ENCODE results near the gene DNER.

Gene DNER

GRCh38 chr2:229586746-229587705 lies 127.3 kb downstream of the DNER start:
- DNase-seq (ENCODE audit: low read depth), result peak; percentile 45
- peak overlapping the region; percentile 15 for H3K4me3 ChIP-seq (ENCODE audit: low read depth, low read length)

- H3K4me3 ChIP-seq (ENCODE audit: low read depth, low read length), result no peak overlapping the region
- DNase-seq (ENCODE audit: low read depth), result no peak
Measured at GRCh38 chr2:229586012-229586411, 128.3 kb downstream of the DNER start.

GRCh38 chr2:229582151-229582550 lies 132.2 kb downstream of the DNER start:
- H3K4me3 ChIP-seq (ENCODE audit: low read depth, low read length), result no peak overlapping the region
- DNase-seq (ENCODE audit: low read depth), result no peak

GRCh38 chr2:229578052-229578846 lies 136.1 kb downstream of the DNER start:
- H3K4me3 ChIP-seq (ENCODE audit: low read depth, low read length), result no peak overlapping the region
- no peak for DNase-seq (ENCODE audit: low read depth)

- no peak for DNase-seq (ENCODE audit: low read depth)
- no peak overlapping the region for H3K4me3 ChIP-seq (ENCODE audit: low read depth, low read length)
Measured at GRCh38 chr2:229575569-229576315, 138.6 kb downstream of the DNER start.

GRCh38 chr2:229572507-229573271 lies 141.7 kb downstream of the DNER start:
- no peak overlapping the region for H3K4me3 ChIP-seq (ENCODE audit: low read depth, low read length)
- no peak for DNase-seq (ENCODE audit: low read depth)

GRCh38 chr2:229571243-229571642 lies 143.1 kb downstream of the DNER start:
- DNase-seq (ENCODE audit: low read depth), result no peak
- no peak overlapping the region for H3K4me3 ChIP-seq (ENCODE audit: low read depth, low read length)

GRCh38 chr2:229566370-229566769 lies 148.0 kb downstream of the DNER start:
- DNase-seq (ENCODE audit: low read depth), result no peak
- H3K4me3 ChIP-seq (ENCODE audit: low read depth, low read length), result no peak overlapping the region

GRCh38 chr2:229564300-229564907 lies 150.0 kb downstream of the DNER start:
- H3K4me3 ChIP-seq (ENCODE audit: low read depth, low read length), result no peak overlapping the region
- DNase-seq (ENCODE audit: low read depth), result no peak

GRCh38 chr2:229563388-229563787 lies 151.0 kb downstream of the DNER start:
- no peak for DNase-seq (ENCODE audit: low read depth)
- H3K4me3 ChIP-seq (ENCODE audit: low read depth, low read length), result no peak overlapping the region

- H3K4me3 ChIP-seq (ENCODE audit: low read depth, low read length), result no peak overlapping the region
- no peak for DNase-seq (ENCODE audit: low read depth)
Measured at GRCh38 chr2:229562472-229563127, 151.8 kb downstream of the DNER start.

- no peak for DNase-seq (ENCODE audit: low read depth)
- no peak overlapping the region for H3K4me3 ChIP-seq (ENCODE audit: low read depth, low read length)
Measured at GRCh38 chr2:229559986-229560385, 154.4 kb downstream of the DNER start.

GRCh38 chr2:229553091-229553490 lies 161.3 kb downstream of the DNER start:
- DNase-seq (ENCODE audit: low read depth), result no peak

GRCh38 chr2:229543176-229543873 lies 171.0 kb downstream of the DNER start:
- DNase-seq (ENCODE audit: low read depth), result no peak

More at GRCh38 chr2:229553091-229553490, 161.3 kb downstream of the DNER start:
- no peak overlapping the region for H3K4me3 ChIP-seq (ENCODE audit: low read depth, low read length)

GRCh38 chr2:229539628-229540027 lies 174.7 kb downstream of the DNER start:
- no peak overlapping the region for H3K4me3 ChIP-seq (ENCODE audit: low read depth, low read length)
- DNase-seq (ENCODE audit: low read depth), result no peak

More at GRCh38 chr2:229543176-229543873, 171.0 kb downstream of the DNER start:
- no peak overlapping the region for H3K4me3 ChIP-seq (ENCODE audit: low read depth, low read length)

- no peak for DNase-seq (ENCODE audit: low read depth)
- no peak overlapping the region for H3K4me3 ChIP-seq (ENCODE audit: low read depth, low read length)
Measured at GRCh38 chr2:229531594-229531993, 182.8 kb downstream of the DNER start.

- no peak overlapping the region for H3K4me3 ChIP-seq (ENCODE audit: low read depth, low read length)
- no peak for DNase-seq (ENCODE audit: low read depth)
Measured at GRCh38 chr2:229530434-229530833, 183.9 kb downstream of the DNER start.
